COR-L47 (cell line): ENCODE results near the gene JARID2.

ENCODE experiments used
- DNase-seq: peaks from one replicate; lab custom pipeline; 2025; lab: John Stamatoyannopoulos, UW

The JARID2 gene

GRCh38 chr6:15356937-15357336 is 111.1 kb downstream of the JARID2 start:
- no peak for DNase-seq

- no peak for DNase-seq
These were observed 111.9 kb downstream of the JARID2 start for GRCh38 chr6:15357782-15358181.

- no peak for DNase-seq
These were observed 112.9 kb downstream of the JARID2 start for GRCh38 chr6:15358579-15359327.

GRCh38 chr6:15359335-15359862 is 113.5 kb downstream of the JARID2 start:
- no peak for DNase-seq

DNA sequence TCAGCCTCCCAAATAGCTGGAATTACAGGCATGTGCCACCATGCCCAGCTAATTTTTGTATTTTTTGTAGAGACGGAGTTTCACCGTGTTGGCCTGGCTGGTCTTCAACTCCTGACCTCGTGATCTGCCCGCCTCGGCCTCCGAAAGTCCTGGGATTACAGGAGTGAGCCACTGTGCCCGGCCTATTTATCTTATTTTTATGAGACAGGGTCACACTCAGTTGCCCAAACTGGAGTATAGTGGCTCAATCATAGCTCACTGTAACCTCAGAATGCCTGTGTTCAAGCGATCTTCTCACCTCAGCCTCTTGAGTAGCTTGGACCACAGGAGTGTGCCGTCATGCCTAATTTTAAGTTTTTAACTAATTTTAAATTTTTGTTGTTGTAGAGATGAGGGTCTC is 114.4 kb downstream of the JARID2 start:
- DNase-seq: no peak

- DNase-seq: no peak
These were observed 115.3 kb downstream of the JARID2 start for GRCh38 chr6:15361197-15361596.

DNA sequence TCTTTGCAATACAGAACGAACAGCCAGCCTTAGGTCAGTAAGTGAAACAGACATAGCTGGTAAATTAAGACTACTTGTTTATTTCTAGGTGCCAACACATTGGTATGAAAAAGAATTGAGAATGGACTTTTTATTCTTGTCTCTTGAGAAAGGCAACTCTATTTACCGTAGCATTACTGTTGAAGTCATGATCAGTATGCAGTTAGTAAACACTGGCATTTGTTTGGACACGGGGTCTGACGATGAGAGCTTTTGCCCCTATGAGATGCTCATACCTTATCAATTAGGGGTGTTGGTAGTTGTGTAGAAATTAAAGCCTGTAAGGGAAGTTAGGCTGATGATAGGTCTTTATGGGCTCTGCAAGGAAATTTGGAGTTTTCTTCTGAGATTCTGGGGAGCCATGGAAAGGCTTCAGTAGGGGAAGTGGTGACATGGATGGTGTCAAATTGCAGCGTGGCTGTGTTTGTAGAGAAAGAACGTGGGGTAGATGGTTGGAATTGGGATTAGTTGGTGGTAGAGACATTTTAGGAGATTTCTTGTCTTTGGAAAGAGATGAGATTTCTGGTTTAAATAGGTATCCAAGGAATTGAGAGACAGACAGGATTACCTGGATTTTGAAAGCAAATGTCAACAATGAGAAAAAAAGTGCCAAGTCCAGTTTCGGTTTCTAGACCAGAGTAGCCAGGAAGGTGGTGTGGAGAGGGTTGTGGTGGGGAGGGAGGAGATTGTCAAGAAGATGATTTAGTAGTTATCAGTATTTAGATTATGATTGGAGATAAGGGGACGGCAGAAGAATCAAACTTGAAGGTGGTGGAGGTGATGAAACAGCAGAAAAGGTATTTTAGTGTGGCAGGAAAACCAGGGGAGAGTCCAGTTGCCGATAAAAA is 116.6 kb downstream of the JARID2 start:
- DNase-seq: no peak

GRCh38 chr6:15363164-15363522 is 117.3 kb downstream of the JARID2 start:
- DNase-seq: no peak

- DNase-seq: no peak
These were observed 117.9 kb downstream of the JARID2 start for GRCh38 chr6:15363523-15364400.

- DNase-seq: no peak
These were observed 118.7 kb downstream of the JARID2 start for GRCh38 chr6:15364401-15365037.

GRCh38 chr6:15365273-15365687 is 119.4 kb downstream of the JARID2 start:
- DNase-seq: peak; percentile 94

- DNase-seq: no peak
These were observed 120.2 kb downstream of the JARID2 start for GRCh38 chr6:15366003-15366535.

DNA sequence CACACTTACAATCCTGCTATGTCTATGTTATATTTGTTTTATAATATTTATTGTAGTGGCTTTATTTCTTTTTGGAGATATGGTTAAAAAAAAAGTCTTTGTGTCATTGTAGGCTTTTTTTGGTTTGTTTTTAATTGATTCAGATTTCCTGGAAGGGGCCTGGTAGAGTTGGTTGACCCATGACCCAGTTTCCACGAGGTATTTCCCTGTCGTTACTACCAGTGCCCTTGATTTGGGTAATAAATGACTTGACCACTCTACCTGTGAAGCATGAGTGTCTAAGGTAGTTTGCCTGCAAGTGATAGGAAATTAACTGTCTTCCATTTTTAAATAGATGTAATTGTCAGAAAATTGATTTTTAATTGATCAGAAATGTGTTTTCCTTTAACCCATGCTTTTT is 121.0 kb downstream of the JARID2 start:
- DNase-seq: no peak

DNA sequence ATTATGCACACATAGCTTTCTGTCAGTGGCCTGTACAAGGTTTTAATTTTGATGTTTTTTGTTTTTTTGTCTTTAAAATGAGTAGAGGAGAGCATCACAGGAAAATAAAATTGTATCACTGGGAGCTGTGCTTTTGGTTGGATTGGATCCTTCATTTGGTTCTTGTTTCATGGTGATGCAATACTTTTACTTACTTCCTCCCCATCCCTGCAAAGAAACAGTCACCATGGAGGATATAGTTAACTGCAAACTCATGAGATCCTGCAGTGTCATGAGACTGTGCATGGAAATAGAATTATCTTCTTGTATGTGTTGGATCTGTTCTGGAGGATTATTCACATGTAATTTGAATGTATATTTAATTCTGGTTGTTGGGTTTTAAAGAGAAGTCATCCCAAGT is 122.3 kb downstream of the JARID2 start:
- DNase-seq: no peak

DNA sequence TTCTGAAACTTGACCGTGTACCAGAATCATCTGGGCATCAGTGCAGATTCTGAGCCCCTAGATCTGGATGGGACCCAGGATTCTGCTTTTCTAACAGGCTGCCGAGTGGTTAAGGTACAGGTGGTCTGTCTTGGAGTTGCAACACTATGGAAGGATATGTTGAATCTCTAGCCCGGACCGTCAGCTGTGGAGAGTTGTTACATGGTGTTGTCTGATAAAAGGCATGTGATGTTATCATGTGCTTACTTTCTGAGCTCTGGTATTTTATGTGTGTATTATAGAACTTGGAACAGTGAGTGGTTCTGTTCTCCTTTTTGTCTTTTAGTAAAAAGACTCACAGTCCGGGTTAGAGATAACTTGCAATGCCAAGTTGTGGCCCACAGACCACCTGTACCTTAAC is 123.0 kb downstream of the JARID2 start:
- no peak for DNase-seq

DNA sequence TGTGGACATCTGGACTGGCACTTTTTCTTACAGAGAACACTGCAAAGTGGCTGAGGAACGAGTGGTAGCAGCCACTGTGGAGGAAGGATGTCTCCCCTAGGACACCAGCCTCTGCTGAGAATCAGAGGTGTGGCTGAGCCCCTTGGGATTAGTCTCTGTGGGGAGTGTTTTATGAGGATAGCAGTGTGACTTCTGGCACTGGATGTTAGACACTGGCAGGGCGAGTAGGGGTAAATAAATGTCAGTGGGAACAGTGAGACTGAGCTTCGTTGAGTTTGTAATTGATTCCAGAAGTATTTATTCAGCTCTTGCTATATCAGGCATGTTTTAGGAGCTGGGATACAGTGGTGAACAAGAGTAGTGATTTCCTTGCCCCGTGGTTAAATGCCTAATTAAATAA is 124.0 kb downstream of the JARID2 start:
- DNase-seq: peak; percentile 7

- no peak for DNase-seq
These were observed 125.1 kb downstream of the JARID2 start for GRCh38 chr6:15370733-15371671.

GRCh38 chr6:15372932-15373331 is 127.1 kb downstream of the JARID2 start:
- no peak for DNase-seq

GRCh38 chr6:15374119-15374518 is 128.2 kb downstream of the JARID2 start:
- no peak for DNase-seq

- no peak for DNase-seq
These were observed 129.1 kb downstream of the JARID2 start for GRCh38 chr6:15375018-15375417.
